GM19438 (cell line): ENCODE results near the gene GMPPB.

Source experiments
- ATAC-seq: cut with Tn5 transposase; IDR thresholded peaks from one replicate; pipeline ENCODE4 v1.9.1; 2021; ENCODE audit warnings: low read depth; ENCODE audit not compliant: unreplicated experiment

GMPPB gene

DNA sequence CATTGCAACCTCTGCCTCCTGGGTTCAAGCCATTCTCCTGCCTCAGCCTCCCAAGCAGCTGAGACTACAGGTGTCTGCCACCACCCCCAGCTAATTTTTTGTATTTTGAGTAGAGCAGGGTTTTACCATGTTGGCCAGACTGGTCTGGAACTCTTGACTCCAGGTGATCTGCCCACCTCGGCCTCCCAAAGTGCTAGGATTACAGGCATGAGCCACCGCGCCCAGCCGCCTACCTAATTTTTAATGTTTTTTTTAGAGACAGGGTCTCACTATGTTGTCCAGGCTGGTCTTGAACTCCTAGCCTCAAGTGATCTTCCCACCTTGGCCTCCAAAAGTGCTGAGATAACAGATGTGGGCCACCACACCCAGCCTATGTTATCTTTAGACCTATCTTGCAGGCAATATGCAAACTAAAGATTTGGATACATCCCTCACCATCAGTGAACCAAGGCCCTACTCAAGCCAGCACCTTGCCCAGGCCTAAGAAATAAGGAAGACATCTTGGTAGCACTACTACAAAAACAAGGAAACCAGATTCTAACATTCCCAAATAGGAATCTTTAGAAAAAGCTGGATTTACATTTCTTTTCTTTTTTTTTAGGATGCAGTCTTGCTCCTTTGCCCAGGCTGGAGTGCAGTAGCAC, 6.3 kb upstream of the GMPPB start:
- ATAC-seq: no peak

DNA sequence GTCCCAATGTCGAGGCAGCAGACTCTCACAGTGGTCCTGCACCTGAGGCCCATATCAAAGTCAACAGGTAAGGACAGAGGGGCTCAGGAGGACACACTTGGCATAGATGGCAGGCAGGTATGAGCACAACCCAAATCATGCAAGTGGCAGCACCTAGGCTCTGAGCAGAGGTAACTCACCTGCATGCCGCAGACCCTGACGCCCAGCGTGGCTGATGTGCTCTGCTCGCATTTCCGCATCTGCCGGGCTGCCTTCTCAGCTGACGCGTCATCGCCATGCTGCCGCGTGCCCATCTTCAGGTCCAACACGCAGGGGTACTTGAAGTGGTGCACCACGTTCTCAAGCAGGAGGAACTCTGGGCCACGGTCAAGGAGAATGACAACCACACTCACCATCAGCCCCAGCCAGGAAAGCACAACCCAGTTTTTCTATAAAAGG, 4.2 kb upstream of the GMPPB start:
- ATAC-seq: no peak

DNA sequence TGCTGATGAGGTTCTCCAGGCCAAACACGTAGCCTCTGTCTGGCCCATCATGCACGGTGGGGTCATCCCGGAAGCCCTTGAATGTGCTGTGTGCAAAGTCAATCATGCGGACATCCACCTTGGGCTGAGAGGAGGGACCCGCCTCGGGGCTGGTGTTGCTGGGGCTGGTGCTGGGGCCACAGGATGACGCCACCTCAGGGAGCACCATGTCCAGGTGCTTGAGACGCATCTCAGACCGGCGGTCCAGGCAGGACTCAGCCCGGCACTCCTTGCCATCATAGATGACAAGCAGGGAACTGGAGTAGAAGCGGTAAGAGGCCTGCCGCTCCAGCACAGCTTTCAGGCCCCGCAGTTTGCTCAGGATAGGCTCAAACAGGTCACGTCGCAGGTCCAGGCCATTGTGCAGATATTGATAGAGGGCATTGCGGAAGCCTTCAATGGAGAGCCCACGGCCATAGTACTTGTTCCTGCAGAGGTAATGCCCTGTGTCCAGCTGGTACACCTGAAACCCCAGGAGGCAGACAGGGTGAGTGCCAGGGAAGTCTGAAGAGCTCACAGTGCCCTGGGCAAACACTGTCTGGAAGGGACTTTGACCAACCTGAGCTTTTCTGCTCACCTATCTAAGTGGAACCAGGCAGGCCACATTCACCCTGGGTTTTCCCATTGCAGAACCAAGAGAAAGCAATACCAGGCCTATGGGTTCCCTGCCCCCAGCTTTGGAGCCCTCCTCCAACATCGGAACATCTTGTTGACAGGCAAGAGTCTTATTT, 3.6 kb upstream of the GMPPB start:
- no peak for ATAC-seq

DNA sequence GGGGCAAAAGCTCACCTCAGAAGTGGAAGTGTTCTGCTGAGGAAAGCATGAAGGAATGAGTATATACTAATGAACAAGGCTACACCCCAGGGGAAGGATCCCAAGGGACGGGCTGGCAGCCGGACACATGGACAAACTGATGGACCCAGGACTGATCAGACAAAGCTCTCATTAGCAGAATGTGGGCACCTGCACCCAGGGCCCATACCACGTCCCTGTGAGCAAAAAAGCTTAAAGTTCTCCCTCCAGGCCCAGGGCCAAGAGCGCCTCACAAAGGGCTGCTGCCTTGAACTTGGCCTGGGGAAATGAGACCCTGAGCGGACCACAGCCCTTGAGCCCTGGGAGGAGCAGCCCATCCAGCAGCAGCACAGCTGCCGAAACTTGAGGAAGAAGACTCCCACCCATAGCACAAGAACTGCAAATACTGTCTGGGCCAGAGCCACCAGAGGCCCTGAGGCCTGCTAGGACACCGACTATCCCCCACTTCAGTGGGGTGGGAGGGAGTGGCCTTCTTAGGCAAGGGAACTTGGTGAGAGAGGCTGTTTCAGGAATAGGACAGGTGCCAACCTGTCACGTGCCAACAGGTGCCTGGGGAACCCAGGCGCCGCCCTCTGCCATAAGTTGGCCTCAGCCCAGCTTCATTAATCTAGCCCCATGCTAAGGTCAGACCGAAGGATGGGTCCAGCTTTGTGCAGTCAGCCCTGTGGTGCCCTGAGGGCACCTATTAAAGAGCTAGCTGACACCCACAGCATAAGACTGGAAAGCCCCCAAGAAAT, 2.3 kb upstream of the GMPPB start:
- no peak for ATAC-seq

DNA sequence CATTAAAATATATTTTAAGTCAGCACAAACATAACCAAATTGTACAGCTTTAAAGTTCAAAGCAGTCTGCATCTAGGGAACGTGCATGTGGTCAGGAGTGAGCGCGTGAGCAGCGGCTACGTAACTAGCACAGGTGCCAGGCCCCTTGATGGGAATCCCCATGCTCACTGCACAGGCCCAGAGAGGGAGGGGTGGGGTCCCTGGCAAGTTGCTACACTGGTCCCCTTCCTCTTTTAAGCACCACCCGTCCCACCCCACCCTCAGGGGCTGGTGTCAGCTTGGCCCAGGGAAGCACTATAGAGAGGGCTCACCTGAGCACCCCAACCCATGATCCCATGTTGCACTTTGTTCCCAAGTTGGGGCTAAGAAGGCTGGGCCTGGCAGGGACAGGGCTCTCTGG, 835 bp upstream of the GMPPB start:
- no peak for ATAC-seq

DNA sequence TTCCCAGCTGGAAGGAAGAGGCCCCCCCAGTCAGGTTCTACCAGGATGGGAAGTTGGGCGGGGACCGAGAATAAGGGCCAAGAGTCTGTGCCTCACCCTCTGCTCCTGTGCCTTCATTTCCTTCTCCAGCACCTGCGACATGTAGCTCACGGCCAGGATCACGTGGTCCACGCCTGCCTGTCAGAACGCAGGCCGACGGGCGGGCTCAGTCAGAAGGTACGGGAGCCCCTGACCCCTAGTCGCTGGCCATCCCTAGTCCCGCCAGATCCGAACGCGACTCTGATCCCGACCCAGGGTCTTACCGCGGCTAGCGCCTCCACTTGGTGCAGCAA, 489 bp downstream of the GMPPB start:
- no peak for ATAC-seq

DNA sequence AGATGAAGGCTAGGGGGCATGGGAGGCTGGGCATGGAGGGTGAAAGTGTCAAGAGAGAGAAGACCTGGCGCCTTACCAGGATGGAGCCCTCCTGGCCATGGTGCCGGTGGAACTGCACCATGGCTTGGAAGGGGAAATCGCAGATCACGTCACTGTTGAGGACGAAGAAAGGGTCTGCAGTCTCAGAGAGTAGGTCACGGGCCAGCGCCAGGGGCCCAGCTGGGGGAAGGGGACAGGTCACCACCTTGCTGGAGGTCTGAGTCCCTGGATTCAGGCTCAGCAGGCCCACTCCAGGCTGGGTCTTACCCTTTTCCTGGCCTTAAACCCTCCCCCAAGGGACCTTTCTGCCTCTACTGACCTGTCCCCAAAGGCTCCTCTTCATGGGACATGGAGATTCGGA, 855 bp downstream of the GMPPB start:
- ATAC-seq: no peak

DNA sequence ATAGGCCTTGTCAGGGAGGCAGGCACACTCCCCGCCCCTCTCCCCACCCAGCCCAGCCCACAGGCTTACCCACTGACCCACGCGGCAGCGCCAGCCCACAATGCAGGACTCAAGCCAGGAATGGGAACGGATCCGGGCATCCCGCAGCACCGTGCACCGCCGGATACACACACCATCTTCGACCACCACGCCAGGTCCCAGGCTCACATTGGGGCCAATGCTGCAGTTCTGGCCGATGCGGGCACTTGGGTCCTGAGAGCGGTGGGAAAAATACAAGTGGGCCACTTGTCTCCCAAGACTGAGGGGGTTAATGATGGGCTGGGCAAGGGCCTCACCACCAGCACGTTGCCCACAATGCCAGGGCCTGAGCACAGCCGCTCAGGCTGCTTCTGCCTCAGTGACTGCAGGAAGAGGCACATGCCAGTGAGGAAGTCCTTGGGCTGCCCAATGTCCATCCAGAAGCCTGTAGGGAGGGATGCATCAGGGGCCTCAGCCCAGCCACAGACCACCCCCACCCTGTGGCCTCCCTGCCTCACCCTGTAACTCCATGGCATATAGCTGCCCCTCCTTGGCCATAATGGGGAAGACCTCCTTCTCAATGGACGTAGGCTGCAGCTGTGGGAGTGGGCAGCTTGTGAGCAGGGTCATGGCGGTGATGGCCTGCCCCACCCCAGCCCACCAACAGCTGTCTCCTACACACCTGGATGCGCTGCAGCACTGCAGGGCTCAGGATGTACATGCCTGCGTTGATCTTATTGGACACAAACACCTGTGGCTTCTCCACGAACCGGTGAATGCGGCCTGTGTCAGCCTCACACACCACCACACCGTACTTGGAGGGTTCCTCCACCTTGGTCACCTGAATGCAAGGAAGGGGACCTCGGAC, 1.6 kb downstream of the GMPPB start:
- ATAC-seq: no peak

DNA sequence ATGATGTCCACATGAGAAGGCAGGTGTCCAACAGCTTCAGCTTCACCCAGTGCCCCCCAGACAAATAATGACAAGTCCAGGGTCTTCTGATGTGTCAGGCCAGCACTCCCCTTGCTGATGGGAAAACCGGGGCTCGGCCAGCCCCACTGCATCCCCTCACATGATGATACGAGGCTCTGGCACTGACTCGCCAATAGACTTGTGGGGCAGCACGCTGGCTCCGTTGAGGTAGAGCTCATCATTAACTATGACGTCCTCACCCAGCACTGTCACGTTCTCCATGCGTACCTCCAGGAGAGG, 2.2 kb downstream of the GMPPB start:
- ATAC-seq: no peak

DNA sequence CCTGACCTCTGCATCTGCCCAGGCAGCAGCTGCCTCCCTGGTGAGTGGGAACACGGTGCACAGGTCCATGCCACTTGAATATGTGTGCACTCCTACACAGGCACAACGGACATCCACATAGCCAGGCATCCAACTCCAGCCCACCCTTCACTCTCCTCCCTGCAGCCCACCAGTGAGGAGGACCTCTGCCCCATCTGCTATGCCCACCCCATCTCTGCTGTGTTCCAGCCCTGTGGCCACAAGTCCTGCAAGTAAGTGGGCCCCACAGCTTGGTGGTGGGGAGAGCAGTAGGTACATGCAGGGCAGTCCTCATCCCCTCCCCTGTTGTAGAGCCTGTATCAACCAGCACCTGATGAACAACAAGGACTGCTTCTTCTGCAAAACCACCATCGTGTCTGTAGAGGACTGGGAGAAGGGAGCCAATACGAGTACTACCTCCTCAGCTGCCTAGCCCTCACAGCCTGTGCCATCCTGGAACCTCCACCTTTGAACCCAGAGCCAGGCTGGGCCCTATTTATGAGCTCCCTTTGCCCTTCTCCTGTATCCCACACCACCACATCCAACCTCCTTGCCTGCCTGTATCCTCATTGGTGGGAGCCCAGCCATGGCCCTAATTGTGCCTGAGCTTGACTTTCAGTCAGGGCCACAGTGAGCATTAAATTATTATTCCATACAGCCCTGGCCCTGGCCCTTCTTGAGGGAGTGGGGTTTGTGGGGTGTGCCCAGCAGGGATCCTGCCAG, 2.7 kb downstream of the GMPPB start:
- no peak for ATAC-seq

DNA sequence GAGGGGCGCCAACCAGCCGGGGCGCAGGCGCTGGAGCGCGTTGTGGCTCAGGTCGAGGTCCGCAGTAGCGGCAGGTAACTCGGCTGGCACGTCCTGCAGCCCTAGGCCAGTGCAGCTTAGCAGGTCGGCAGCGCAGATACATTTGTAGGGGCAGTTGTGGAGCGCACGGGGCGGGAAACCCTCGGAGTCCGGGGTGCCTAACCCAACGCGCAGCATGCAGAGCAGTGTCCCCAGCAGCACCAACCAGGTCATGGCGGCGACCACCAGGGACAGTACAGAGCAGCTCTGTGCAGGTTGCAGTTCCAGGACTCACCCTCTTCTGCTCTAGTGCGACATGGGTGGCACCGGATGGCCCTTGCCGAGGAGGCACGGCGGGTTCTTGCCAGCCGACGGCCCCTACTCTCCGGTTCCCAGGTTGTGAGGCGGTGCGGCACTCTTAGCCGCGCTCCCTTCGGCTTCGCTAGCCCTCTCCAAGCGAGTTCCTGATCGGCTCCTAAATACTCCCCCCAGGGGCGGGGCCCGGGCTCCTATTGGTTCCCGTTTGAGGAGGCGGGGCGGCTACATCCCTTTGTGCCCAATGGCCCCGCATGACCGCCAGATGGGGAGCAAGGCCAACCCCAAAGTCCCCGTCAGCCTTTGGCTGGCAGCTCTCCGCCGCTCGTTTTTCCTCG, 4.4 kb downstream of the GMPPB start, which contains the start of gene AMIGO3:
Gene AMIGO3, minus strand, starts transcription at position 471 of the 671 bp plus-strand sequence. Its CDS starts 219 bp downstream, at position 252.
- ATAC-seq: peak; percentile 54

DNA sequence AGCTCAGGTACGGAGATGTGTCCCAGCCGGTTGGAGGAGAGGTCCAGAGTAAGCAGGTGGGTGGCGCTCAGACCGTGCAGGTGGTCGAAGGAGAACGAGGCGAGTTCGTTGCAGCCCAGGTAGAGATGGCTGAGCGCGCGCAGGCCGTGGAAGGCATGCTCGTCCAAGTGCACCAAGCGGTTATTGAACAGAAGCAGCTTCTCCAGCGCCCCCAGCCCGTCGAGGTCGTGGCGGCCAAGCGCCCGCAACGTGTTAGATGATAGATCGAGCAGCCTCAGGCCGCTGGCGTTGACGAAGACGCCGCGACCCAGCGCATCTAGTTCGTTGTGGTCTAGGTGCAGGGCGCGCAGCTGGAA, 4.9 kb downstream of the GMPPB start:
- no peak for ATAC-seq

DNA sequence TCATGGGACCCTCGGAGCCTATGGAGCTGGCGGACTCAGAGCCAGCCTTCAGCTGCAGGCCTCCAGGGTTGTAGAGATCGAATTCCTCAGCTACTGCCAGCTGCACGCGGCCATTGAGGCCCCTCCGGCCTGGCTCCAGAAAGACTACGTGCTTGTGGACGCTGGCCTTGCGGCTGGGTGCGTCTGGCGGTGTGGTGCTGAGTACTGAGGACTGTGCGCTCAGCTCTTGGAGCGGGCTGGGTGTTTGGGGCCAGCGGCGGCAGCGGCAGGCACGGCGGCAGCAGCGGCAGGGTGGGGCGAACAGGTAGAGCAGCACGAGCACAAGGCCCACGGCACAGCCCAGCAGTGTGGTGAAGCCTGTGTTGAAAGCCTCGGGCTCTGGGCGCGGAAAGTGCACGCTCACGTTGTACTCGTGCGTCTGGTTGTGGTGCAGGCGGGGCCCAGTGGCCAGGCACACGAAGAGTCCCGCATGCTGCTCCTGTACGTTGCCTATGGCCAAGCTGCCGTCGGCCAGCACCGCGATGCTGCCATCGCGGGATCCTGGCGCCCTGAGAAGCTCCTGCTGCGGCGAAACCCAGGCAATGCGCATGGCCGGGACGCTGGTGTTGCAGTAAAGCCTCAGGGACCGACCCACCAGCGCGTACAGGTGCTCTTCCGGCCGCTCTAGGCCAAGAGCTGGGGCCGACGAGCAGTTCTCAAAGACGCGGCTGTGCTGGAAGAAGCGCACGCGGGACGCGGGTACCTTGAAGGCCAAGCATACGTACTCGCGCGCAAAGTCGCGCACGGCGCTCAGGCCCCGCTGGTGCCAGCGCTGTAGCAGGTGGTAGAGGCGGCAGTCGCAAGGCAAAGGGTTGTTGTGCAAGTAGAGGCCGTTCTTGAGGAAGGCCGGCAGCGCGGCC, 5.5 kb downstream of the GMPPB start:
- ATAC-seq: no peak

DNA sequence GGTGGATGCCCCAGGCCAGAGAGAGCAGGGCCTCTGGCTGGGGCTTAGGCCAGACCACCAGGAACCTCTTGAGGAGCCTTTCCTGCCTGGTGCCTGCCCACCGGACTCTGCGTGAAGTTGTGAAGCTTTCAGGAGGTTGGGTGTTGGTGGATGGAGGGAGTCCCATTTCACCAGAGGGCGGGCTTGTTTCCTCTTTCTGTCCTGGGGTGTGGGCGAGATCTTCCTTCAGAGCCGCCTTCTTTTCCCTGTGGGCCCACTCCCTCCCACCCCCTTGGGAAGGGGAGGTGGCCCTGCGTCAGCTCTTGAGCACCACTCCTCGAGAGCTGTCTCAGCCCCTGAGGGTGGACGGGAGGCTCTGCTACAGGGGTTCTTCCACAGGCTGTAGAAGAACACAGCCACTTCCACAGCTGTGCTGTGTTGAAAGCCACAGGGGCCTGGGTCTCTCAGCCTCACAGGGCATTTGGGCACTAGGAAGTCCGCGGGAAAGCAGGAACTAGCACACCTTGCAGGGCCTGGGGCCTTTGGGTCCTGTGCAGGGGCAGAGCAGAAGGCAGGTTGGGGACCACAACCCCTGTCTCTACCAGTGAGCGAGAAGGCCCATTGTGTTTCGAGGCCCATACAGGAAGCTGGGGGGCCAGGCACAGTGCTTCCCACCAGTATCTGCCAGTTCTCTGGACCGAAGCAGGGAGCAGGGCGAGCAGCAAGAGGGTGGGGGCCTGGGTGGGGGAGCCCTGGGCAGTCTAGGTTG, 6.4 kb downstream of the GMPPB start:
- ATAC-seq: no peak

DNA sequence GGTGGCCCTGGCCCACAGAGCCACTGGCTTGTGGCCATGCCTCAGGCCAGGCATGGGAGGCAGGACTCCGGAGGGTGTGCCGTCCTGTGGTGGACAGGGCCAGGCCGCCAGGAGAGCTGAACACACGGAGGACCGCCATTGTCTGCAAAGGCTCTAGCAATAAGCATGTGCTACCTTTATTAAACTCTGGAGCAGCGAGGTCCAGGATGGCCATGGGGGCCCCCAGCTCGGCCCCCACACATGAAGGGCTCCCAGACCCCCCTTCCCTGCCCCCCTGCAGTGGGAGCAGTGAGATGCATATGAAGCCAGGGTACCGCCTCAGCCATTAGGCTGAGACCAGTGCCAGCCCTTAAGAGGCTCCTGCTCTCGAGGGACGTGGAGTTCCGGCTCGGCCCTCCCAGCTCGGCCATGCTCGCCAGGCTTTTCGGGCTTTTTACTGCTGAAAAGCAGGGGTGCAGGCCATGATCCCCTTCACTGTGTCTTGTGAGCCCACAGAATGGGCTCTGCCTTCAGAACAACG, 7.0 kb downstream of the GMPPB start:
- no peak for ATAC-seq

DNA sequence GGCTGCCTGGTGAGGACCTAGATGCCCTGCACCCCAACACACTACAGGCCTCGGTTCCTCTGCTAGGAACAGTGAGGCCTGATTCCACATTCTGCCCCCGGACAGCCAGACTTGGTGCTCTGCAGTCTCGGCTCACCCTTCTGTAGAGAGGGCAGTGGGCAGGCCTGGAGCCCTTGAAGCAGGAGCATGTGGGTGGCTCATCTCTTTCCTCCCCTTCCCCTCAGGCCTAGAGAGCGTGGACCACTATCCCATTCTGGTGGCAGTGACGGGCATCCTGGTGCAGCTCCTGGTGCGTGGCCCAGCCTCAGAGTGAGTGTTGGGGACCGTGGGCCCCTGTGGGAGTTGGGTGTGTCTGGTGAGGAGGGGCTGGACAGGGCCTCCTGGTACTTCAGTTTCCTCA, 7.6 kb downstream of the GMPPB start:
- no peak for ATAC-seq

DNA sequence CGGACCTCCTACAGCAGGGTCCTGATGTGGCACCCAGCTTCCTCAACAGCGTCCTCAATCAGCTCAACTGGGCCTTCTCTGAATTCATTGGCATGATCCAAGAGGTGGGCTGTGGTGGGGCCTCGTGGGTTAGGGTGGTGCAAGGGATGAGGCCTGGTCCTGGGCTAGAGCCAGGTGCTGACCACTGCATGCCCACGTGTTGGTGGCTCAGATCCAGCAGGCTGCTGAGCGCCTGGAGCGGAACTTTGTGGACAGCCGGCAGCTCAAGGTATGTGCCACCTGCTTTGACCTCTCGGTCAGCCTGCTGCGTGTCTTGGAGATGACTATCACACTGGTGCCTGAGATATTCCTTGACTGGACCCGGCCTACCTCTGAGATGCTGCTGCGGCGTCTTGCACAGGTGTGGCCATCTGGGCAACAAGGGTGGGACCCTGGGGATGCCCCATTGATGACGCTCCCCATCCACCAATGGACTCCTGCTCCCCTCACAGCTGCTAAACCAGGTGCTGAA, 8.1 kb downstream of the GMPPB start:
- ATAC-seq: no peak
